ENCODE results near the gene RBFOX2.

DNA sequence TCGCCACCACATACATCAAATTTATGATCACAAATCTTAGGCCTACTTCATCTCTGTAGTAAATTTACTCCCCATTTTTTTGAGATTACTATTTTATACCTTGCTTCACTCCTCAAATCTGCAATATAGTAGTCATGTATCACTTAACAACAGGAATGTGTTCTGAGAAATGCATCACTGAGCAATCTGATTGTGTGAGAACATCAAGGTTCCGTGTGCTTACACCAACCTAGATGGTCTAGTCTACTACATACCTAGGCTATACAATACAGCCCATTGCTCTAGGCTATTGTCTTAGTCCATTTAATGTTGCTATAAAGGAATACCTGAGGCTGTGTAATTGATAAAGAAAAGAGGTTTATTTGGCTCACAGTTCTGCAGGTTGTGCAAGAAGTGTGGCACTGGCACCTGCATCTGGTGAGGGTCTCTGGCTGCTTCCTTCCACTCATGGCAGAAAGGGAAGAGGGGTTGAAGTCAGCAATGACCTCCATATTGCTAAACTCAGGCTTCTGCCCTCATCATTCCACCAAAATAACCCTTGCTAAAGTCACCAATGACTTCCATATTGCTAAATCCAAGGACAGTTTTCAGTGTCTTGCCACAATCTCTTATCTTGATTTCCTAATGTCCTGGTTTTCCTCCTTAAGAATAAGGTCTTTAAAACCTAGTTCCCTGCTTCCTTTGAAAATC lies 140.3 kb downstream of the RBFOX2 start:
- TF ChIP-seq CTCF (IDR thresholded peaks at IDR 0.05) (no peak), POLR2A (IDR thresholded peaks at IDR 0.05) (no peak)
